GM18499 (cell line): ENCODE results near the gene UGGT2.
"Not testable (repeated sequence)": the region's sequence is repeated elsewhere in the genome, so short reads cannot be mapped to it uniquely, and the experiment has no call there.

Experiments
- ATAC-seq: cut with Tn5 transposase; IDR thresholded peaks from one replicate; pipeline ENCODE4 v1.9.1; 2021; ENCODE audit warnings: moderate number of reproducible peaks; ENCODE audit not compliant: insufficient read depth, unreplicated experiment

Gene UGGT2

GRCh38 chr13:95903569-95903968 lies 149.6 kb downstream of the UGGT2 start:
- no peak for ATAC-seq

GRCh38 chr13:95902741-95903140 lies 150.5 kb downstream of the UGGT2 start:
- no peak for ATAC-seq

- ATAC-seq = no peak
These were observed 154.9 kb downstream of the UGGT2 start for GRCh38 chr13:95898256-95898655.

- no peak for ATAC-seq
These were observed 156.9 kb downstream of the UGGT2 start for GRCh38 chr13:95896301-95896700.

- ATAC-seq = no peak
These were observed 159.3 kb downstream of the UGGT2 start for GRCh38 chr13:95893861-95894260.

GRCh38 chr13:95882121-95882520 lies 171.1 kb downstream of the UGGT2 start:
- no peak for ATAC-seq

GRCh38 chr13:95880331-95880730 lies 172.9 kb downstream of the UGGT2 start:
- no peak for ATAC-seq

- no peak for ATAC-seq
These were observed 178.9 kb downstream of the UGGT2 start for GRCh38 chr13:95874286-95874685.

- no peak for ATAC-seq
These were observed 182.8 kb downstream of the UGGT2 start for GRCh38 chr13:95870421-95870820.

GRCh38 chr13:95865080-95865615 lies 188.1 kb downstream of the UGGT2 start:
- no peak for ATAC-seq

- no peak for ATAC-seq
These were observed 190.8 kb downstream of the UGGT2 start for GRCh38 chr13:95862408-95862807.

- ATAC-seq = no peak
These were observed 191.9 kb downstream of the UGGT2 start for GRCh38 chr13:95861296-95861695.

GRCh38 chr13:95858286-95859075 lies 194.7 kb downstream of the UGGT2 start:
- no peak for ATAC-seq

GRCh38 chr13:95845656-95846055 lies 207.5 kb downstream of the UGGT2 start:
- ATAC-seq = not testable (repeated sequence)

- ATAC-seq = no peak
These were observed 210.3 kb downstream of the UGGT2 start for GRCh38 chr13:95842898-95843297.

- no peak for ATAC-seq
These were observed 211.3 kb downstream of the UGGT2 start for GRCh38 chr13:95841894-95842293.

- ATAC-seq = no peak
These were observed 219.0 kb downstream of the UGGT2 start for GRCh38 chr13:95834134-95834765.

GRCh38 chr13:95833719-95834118 lies 219.5 kb downstream of the UGGT2 start:
- no peak for ATAC-seq

- ATAC-seq = no peak
These were observed 220.1 kb downstream of the UGGT2 start for GRCh38 chr13:95833126-95833525.

- ATAC-seq = no peak
These were observed 230.9 kb downstream of the UGGT2 start for GRCh38 chr13:95822303-95822702.

- ATAC-seq = no peak
These were observed 238.7 kb downstream of the UGGT2 start for GRCh38 chr13:95814495-95814894.

- no peak for ATAC-seq
These were observed 240.1 kb downstream of the UGGT2 start for GRCh38 chr13:95813139-95813538.
